ENCODE results near the gene TOR4A.

Gene TOR4A

GRCh38 chr9:137277329-137278041, at the start of gene TOR4A:
TOR4A (plus strand) TSS chr9:137277726; CDS start chr9:137278690, 964 bp downstream.
- DNase-seq (ENCODE audit: low spot score), result peak; percentile 76

- no peak for DNase-seq (ENCODE audit: low spot score)
Measured at GRCh38 chr9:137227853-137228505, 49.5 kb upstream of the TOR4A start.

GRCh38 chr9:137228506-137228967, 49.0 kb upstream of the TOR4A start:
- no peak for DNase-seq (ENCODE audit: low spot score)

- no peak for DNase-seq (ENCODE audit: low spot score)
Measured at GRCh38 chr9:137228968-137229896, 48.3 kb upstream of the TOR4A start.

GRCh38 chr9:137229903-137230704, 47.4 kb upstream of the TOR4A start:
- no peak for DNase-seq (ENCODE audit: low spot score)

GRCh38 chr9:137230705-137231371, 46.7 kb upstream of the TOR4A start, which contains the start of gene SLC34A3:
SLC34A3 (plus strand) TSS chr9:137230901; CDS start chr9:137231703, 802 bp downstream.
- no peak for DNase-seq (ENCODE audit: low spot score)

GRCh38 chr9:137231372-137232039, 46.0 kb upstream of the TOR4A start:
- no peak for DNase-seq (ENCODE audit: low spot score)

- no peak for DNase-seq (ENCODE audit: low spot score)
Measured at GRCh38 chr9:137232101-137232500, 45.4 kb upstream of the TOR4A start.

GRCh38 chr9:137232510-137232909, 45.0 kb upstream of the TOR4A start:
- no peak for DNase-seq (ENCODE audit: low spot score)

GRCh38 chr9:137233143-137233980, 44.2 kb upstream of the TOR4A start:
- DNase-seq (ENCODE audit: low spot score), result no peak

- DNase-seq (ENCODE audit: low spot score), result no peak
Measured at GRCh38 chr9:137234055-137234697, 43.4 kb upstream of the TOR4A start.

- no peak for DNase-seq (ENCODE audit: low spot score)
Measured at GRCh38 chr9:137234758-137235423, 42.6 kb upstream of the TOR4A start.

GRCh38 chr9:137235424-137236237, 41.9 kb upstream of the TOR4A start:
- DNase-seq (ENCODE audit: low spot score), result no peak

GRCh38 chr9:137236238-137236935, 41.1 kb upstream of the TOR4A start:
- DNase-seq (ENCODE audit: low spot score), result peak; percentile 87

GRCh38 chr9:137236936-137237421, 40.5 kb upstream of the TOR4A start:
- DNase-seq (ENCODE audit: low spot score), result no peak

All from left forelimb (tissue), 1 donor.